Activated CD4-positive, alpha-beta memory T cell treated with anti-CD3 and anti-CD28 coated beads for 36 hours (primary cell): Measurements from ENCODE around the gene POU5F1. TPM values are rescaled to one million over a fixed set of nuclear protein-coding genes. Genes with fewer than 3 reads are reported as not detected.
"Not testable (repeated sequence)": the region's sequence is repeated elsewhere in the genome, so short reads cannot be mapped to it uniquely, and the experiment has no call there.

ENCODE experiments used
- CTCF ChIA-PET: fragments of 350-600 bp; sonication (Branson Sonifier 250); formaldehyde crosslinking; loops from one replicate; lab custom pipeline; 2021; ENCODE audit warnings: antibody characterized with exemption, inconsistent platforms; lab: Charles Lee
- POLR2A ChIA-PET: fragments of 350-600 bp; sonication (Branson Sonifier 250); formaldehyde crosslinking; loops from one replicate; lab custom pipeline; 2021; ENCODE audit warnings: antibody characterized with exemption; lab: Charles Lee
- DNase-seq: peaks from one replicate; pipeline ENCODE4 v3.0.0-alpha.2; 2020
- H3K27ac Mint-ChIP-seq: one replicate; pipeline ENCODE4 v1.8.0; 2021; ENCODE audit warnings: mixed read lengths
- H3K27me3 Mint-ChIP-seq: one replicate; pipeline ENCODE4 v1.8.0; 2021; ENCODE audit warnings: mixed read lengths
- H3K36me3 Mint-ChIP-seq: one replicate; pipeline ENCODE4 v1.8.0; 2021; ENCODE audit warnings: mixed read lengths
- H3K4me1 Mint-ChIP-seq: one replicate; pipeline ENCODE4 v1.8.0; 2021; ENCODE audit warnings: low read depth, mixed read lengths
- H3K4me3 Mint-ChIP-seq: one replicate; pipeline ENCODE4 v1.8.0; 2021; ENCODE audit warnings: mild to moderate bottlenecking, mixed read lengths
- H3K9me3 Mint-ChIP-seq: one replicate; pipeline ENCODE4 v1.8.0; 2021; ENCODE audit warnings: mixed read lengths
- intact Hi-C: fragments of 100-400 bp; cut with micrococcal nuclease; formaldehyde crosslinking; loops from one replicate; pipeline ENCODE4 v1.15.1; 2023
- total RNA-seq, 2 experiments: library from RNA; stranded (reverse); gene quantifications; one replicate each; pipeline ENCODE4 v1.2.3, GENCODE V29; 2021

Gene POU5F1
- total RNA-seq, 2 experiments from 2014 or later: 0.52 TPM; not detected in 1

- no peaks in the 10 kb centered on the region for H3K36me3 Mint-ChIP-seq
- H3K27me3 Mint-ChIP-seq: no peaks in the 10 kb centered on the region
- intact Hi-C loops: no loop called here
- POLR2A ChIA-PET: no interaction called here
- H3K27ac Mint-ChIP-seq: no peak overlapping the region
- DNase-seq: no peak
- CTCF ChIA-PET: no interaction called here
- H3K9me3 Mint-ChIP-seq: no peaks in the 10 kb centered on the region
- no peak overlapping the region for H3K4me3 Mint-ChIP-seq
- H3K4me1 Mint-ChIP-seq: peaks cover 5% of the 10 kb centered on the region
These were observed 2.9 kb upstream of the POU5F1 start for GRCh38 chr6:31173406-31173805.

- no peak overlapping the region for H3K27ac Mint-ChIP-seq
- intact Hi-C loops: no loop called here
- ChIA-PET POLR2A (no interaction called here), CTCF (interaction anchor here (1.4 kb wide), 1 partner anchor 36 kb away, joined by 3 read pairs; no protein-coding TSS in a partner anchor)
- no peaks in the 10 kb centered on the region for H3K36me3 Mint-ChIP-seq
- no peaks in the 10 kb centered on the region for H3K27me3 Mint-ChIP-seq
- DNase-seq: no peak
- no peak overlapping the region for H3K4me3 Mint-ChIP-seq
- peaks cover under 1% of the 10 kb centered on the region for H3K4me1 Mint-ChIP-seq
- no peaks in the 10 kb centered on the region for H3K9me3 Mint-ChIP-seq
These were observed 2.5 kb upstream of the POU5F1 start for GRCh38 chr6:31172973-31173384.

- POLR2A ChIA-PET: no interaction called here
- Mint-ChIP-seq H3K9me3 (no peaks in the 10 kb centered on the region), H3K4me1 (no peaks in the 10 kb centered on the region)
These were observed 1.7 kb upstream of the POU5F1 start for GRCh38 chr6:31171931-31172905.

GRCh38 chr6:31170987-31171671 is 647 bp upstream of the POU5F1 start:
- H3K4me3 Mint-ChIP-seq: no peak overlapping the region
- H3K36me3 Mint-ChIP-seq: no peaks in the 10 kb centered on the region
- no peaks in the 10 kb centered on the region for H3K4me1 Mint-ChIP-seq
- H3K27me3 Mint-ChIP-seq: no peaks in the 10 kb centered on the region
- no peaks in the 10 kb centered on the region for H3K9me3 Mint-ChIP-seq
- ChIA-PET CTCF (no interaction called here), POLR2A (no interaction called here)
- no peak for DNase-seq
- H3K27ac Mint-ChIP-seq: no peak overlapping the region
- intact Hi-C loops: no loop called here

More at GRCh38 chr6:31171931-31172905, 1.7 kb upstream of the POU5F1 start:
- no peak overlapping the region for H3K27ac Mint-ChIP-seq
- intact Hi-C loops: no loop called here
- H3K27me3 Mint-ChIP-seq: no peaks in the 10 kb centered on the region
- CTCF ChIA-PET: interaction anchor here (1.4 kb wide), 1 partner anchor 35 kb away, joined by 3 read pairs; no protein-coding TSS in a partner anchor
- no peaks in the 10 kb centered on the region for H3K36me3 Mint-ChIP-seq
- DNase-seq: no peak
- no peak overlapping the region for H3K4me3 Mint-ChIP-seq

GRCh38 chr6:31169858-31170599 is 453 bp downstream of the POU5F1 start:
- H3K9me3 Mint-ChIP-seq, intact Hi-C loops, H3K4me1 Mint-ChIP-seq, DNase-seq, H3K27me3 Mint-ChIP-seq, H3K27ac Mint-ChIP-seq, H3K4me3 Mint-ChIP-seq, H3K36me3 Mint-ChIP-seq: not testable (repeated sequence)
- ChIA-PET CTCF (interaction anchor here (0.9 kb wide), 1 partner anchor 197 kb away, joined by 4 read pairs; no protein-coding TSS in a partner anchor), POLR2A (interaction anchor here (1.1 kb wide), 1 partner anchor 27 kb away, joined by 3 read pairs; no protein-coding TSS in a partner anchor)

- Mint-ChIP-seq H3K27me3 (no peaks in the 10 kb centered on the region), H3K27ac (no peak overlapping the region), H3K4me3 (no peak overlapping the region), H3K4me1 (peaks cover 13% of the 10 kb centered on the region), H3K36me3 (no peaks in the 10 kb centered on the region), H3K9me3 (no peaks in the 10 kb centered on the region)
- ChIA-PET CTCF (interaction anchor here (0.9 kb wide), 1 partner anchor 197 kb away, joined by 4 read pairs; no protein-coding TSS in a partner anchor), POLR2A (interaction anchor here (1.1 kb wide), 1 partner anchor 27 kb away, joined by 3 read pairs; no protein-coding TSS in a partner anchor)
- DNase-seq: no peak
- intact Hi-C loops: no loop called here
These were observed 1.2 kb downstream of the POU5F1 start for GRCh38 chr6:31169123-31169857.

GRCh38 chr6:31168606-31169005 is 1.9 kb downstream of the POU5F1 start:
- Mint-ChIP-seq H3K36me3 (peaks cover 1% of the 10 kb centered on the region), H3K4me3 (no peak overlapping the region), H3K27ac (peak overlapping the region; percentile 14), H3K4me1 (peaks cover 18% of the 10 kb centered on the region), H3K27me3 (no peaks in the 10 kb centered on the region), H3K9me3 (no peaks in the 10 kb centered on the region)
- CTCF ChIA-PET: no interaction called here
- POLR2A ChIA-PET: no interaction called here
- intact Hi-C loops: no loop called here
- no peak for DNase-seq

GRCh38 chr6:31165986-31166385 is 4.5 kb downstream of the POU5F1 start:
- no peaks in the 10 kb centered on the region for H3K27me3 Mint-ChIP-seq
- ChIA-PET POLR2A (interaction anchor here (1.1 kb wide), 1 partner anchor 9 kb away, joined by 5 read pairs; no protein-coding TSS in a partner anchor), CTCF (interaction anchor here (1.4 to 1.9 kb wide), 2 partner anchors 21 to 200 kb away, joined by 5 read pairs; no protein-coding TSS in a partner anchor)
- no peak overlapping the region for H3K27ac Mint-ChIP-seq
- peaks cover 35% of the 10 kb centered on the region for H3K4me1 Mint-ChIP-seq
- H3K9me3 Mint-ChIP-seq: no peaks in the 10 kb centered on the region
- no peak overlapping the region for H3K4me3 Mint-ChIP-seq
- intact Hi-C loops: no loop called here
- no peak for DNase-seq
- peaks cover 22% of the 10 kb centered on the region for H3K36me3 Mint-ChIP-seq

GRCh38 chr6:31165064-31165832 is 5.2 kb downstream of the POU5F1 start:
- Mint-ChIP-seq H3K4me1 (peaks cover 38% of the 10 kb centered on the region), H3K36me3 (peaks cover 26% of the 10 kb centered on the region)
- DNase-seq: peak; percentile 46
- H3K4me3 Mint-ChIP-seq, H3K27me3 Mint-ChIP-seq, H3K27ac Mint-ChIP-seq, intact Hi-C loops, H3K9me3 Mint-ChIP-seq: not testable (repeated sequence)
- POLR2A ChIA-PET: interaction anchor here (0.8 to 1.1 kb wide), 2 partner anchors 10 to 34 kb away, joined by 3 to 5 read pairs; no protein-coding TSS in a partner anchor
- CTCF ChIA-PET: interaction anchor here (1.9 kb wide), 1 partner anchor 20 kb away, joined by 5 read pairs; no protein-coding TSS in a partner anchor

- H3K27me3 Mint-ChIP-seq, H3K9me3 Mint-ChIP-seq, H3K27ac Mint-ChIP-seq, H3K4me3 Mint-ChIP-seq, intact Hi-C loops, DNase-seq: not testable (repeated sequence)
- ChIA-PET CTCF (interaction anchor here (0.5 to 1.9 kb wide), 2 partner anchors 19 to 68 kb away, joined by 3 to 5 read pairs; no protein-coding TSS in a partner anchor), POLR2A (interaction anchor here (0.8 to 1.1 kb wide), 2 partner anchors 11 to 34 kb away, joined by 3 to 5 read pairs; no protein-coding TSS in a partner anchor)
- Mint-ChIP-seq H3K4me1 (peaks cover 44% of the 10 kb centered on the region), H3K36me3 (peaks cover 32% of the 10 kb centered on the region)
These were observed 5.9 kb downstream of the POU5F1 start for GRCh38 chr6:31164475-31165063.
